ENCODE measurements around the gene TMEM39B.
"Not testable (repeated sequence)": the region's sequence is repeated elsewhere in the genome, so short reads cannot be mapped to it uniquely, and the experiment has no call there.

DNA sequence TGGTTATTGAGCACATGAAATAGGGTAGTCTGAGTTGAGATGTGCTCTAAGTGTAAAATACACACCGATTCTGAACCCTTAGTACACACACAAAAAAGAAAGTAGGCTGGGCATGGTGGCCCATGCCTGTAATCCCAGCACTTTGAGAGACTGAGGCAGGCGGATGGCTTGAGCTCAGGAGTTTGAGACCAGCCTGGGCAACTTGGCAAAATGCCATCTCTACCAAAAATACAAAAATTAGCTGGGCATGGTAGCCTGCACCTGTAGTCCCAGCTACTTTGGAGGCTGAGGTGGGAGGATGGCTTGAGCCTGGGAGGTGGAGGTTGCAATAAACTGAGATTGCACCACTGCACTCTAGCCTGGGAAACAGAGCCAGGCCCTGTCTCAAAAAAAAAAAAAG is 13.6 kb downstream of the TMEM39B start:
- not testable (repeated sequence) for TF ChIP-seq POLR2A (IDR thresholded peaks at IDR 0.05; ENCODE audit: low read length); GATA1 (IDR thresholded peaks at IDR 0.05; ENCODE audit: low read depth, low read length)

Measured in erythroblast (primary cell).